A673 (cell line): ENCODE data around the gene TDRD3.

Experiments
- CTCF ChIP-seq: fragments of 300-800, 200-600 bp; sonication (generic); conservative IDR thresholded peaks from 2 replicates; pipeline ENCODE4 v1.5.1; 2017; ENCODE audit warnings: low read depth, mild to moderate bottlenecking, antibody characterized with exemption, low read length, moderate library complexity, mixed read lengths
- EZH2 ChIP-seq: fragments of 200-600 bp; sonication (generic); IDR thresholded peaks from 2 replicates; pipeline ENCODE4 v1.6.1; 2017; ENCODE audit warnings: borderline replicate concordance, low read depth, mild to moderate bottlenecking, mixed read lengths, antibody characterized with exemption, low read length; ENCODE audit not compliant: poor library complexity, severe bottlenecking

GRCh38 chr13:60384911-60385310, 12.1 kb upstream of the TDRD3 start:
- no peak for TF ChIP-seq EZH2
- TF ChIP-seq CTCF: no peak
